Endothelial cell of umbilical vein (primary cell): Measurements from ENCODE around the gene ASMTL. TPM values are rescaled to one million over a fixed set of nuclear protein-coding genes. Genes with fewer than 3 reads are reported as not detected.
"Not testable (repeated sequence)": the region's sequence is repeated elsewhere in the genome, so short reads cannot be mapped to it uniquely, and the experiment has no call there.

Experiments used
- BruUV-seq: library from RNA; stranded (reverse); fragments of 400-500 nt; replicated peaks from 2 replicates; lab custom pipeline; 2021; lab: Mats Ljungman, UMichigan
- CTCF ChIA-PET: fragments of 300-600, 350-600 bp; sonication (Branson Sonifier 250); formaldehyde crosslinking; loops from one replicate; lab custom pipeline; 2021; ENCODE audit warnings: antibody characterized with exemption, inconsistent platforms; lab: Charles Lee
- POLR2A ChIA-PET: fragments of 300-600, 350-600 bp; sonication (Branson Sonifier 250); formaldehyde crosslinking; loops from one replicate; lab custom pipeline; 2021; ENCODE audit warnings: antibody characterized with exemption, inconsistent platforms; lab: Charles Lee
- DNase-seq: peaks from one replicate; pipeline ENCODE4 v3.0.0-alpha.2; 2011; ENCODE audit warnings: low read depth, low spot score
- FAIRE-seq: peaks from 2 replicates; lab custom pipeline; 2011; peaks lifted over from hg19 to GRCh38; lab: Jason Lieb, UNC
- H2AFZ ChIP-seq: 2 replicates; pipeline ENCODE4 v1.6.0; 2012; ENCODE audit warnings: low read depth, low read length, control low read depth, inconsistent platforms
- H3K27ac ChIP-seq: 2 replicates; pipeline ENCODE4 v1.5.1; 2011; ENCODE audit warnings: low read depth, mild to moderate bottlenecking, control low read depth, low read length, moderate library complexity; ENCODE audit not compliant: insufficient read depth
- H3K27me3 ChIP-seq, 2 experiments: 2 replicates each; pipeline versions ENCODE4 v1.6.0 to v1.6.1; 2011; ENCODE audit warnings: low read length in 2 of 2, mixed read lengths in 1 of 2; ENCODE audit not compliant: control insufficient read depth in 2 of 2, insufficient read depth in 2 of 2
- H3K36me3 ChIP-seq, 2 experiments: 2 replicates in 1 of 2; 3 replicates in 1 of 2; pipeline ENCODE4 v1.5.1; 2011; ENCODE audit warnings: low read length in 2 of 2, mild to moderate bottlenecking in 1 of 2, moderate library complexity in 1 of 2; ENCODE audit not compliant: control insufficient read depth in 2 of 2, insufficient read depth in 2 of 2; ENCODE audit errors: extremely low read depth in 1 of 2
- H3K4me1 ChIP-seq: 3 replicates; pipeline ENCODE4 v1.5.1; 2011; ENCODE audit warnings: mild to moderate bottlenecking, low read length; ENCODE audit not compliant: control insufficient read depth, insufficient read depth; ENCODE audit errors: extremely low read depth
- H3K4me2 ChIP-seq: 2 replicates; pipeline ENCODE4 v1.6.1; 2011; ENCODE audit warnings: low read length, control low read depth, mixed read lengths; ENCODE audit not compliant: insufficient read depth
- H3K4me3 ChIP-seq, 3 experiments: fragments of 200-600 bp in 1 of 3; sonication (generic), shearing (Covaris generic) in 1 of 3; replicated peaks in 1 of 3; 2 replicates each; pipeline ENCODE4 v1.5.1; 2011 to 2016; ENCODE audit warnings: control low read depth in 3 of 3, low read length in 3 of 3, mild to moderate bottlenecking in 2 of 3, inconsistent platforms in 1 of 3, low read depth in 1 of 3, moderate library complexity in 1 of 3; ENCODE audit not compliant: insufficient read depth in 1 of 3
- H3K79me2 ChIP-seq: 2 replicates; pipeline ENCODE4 v1.6.0; 2012; ENCODE audit warnings: low read length, inconsistent platforms; ENCODE audit not compliant: control insufficient read depth, insufficient read depth
- H3K9ac ChIP-seq: replicated peaks from 2 replicates; pipeline ENCODE3; 2011; ENCODE audit warnings: low read length, control low read depth; ENCODE audit not compliant: insufficient read depth; ENCODE audit errors: extremely low read depth
- H3K9me1 ChIP-seq: replicated peaks from 3 replicates; pipeline ENCODE4 v1.6.0; 2011; ENCODE audit warnings: mild to moderate bottlenecking, low read length; ENCODE audit not compliant: control insufficient read depth, insufficient read depth; ENCODE audit errors: extremely low read depth
- H3K9me3 ChIP-seq: replicated peaks from 2 replicates; pipeline ENCODE4 v1.5.1; 2012; ENCODE audit warnings: low read length, inconsistent platforms; ENCODE audit not compliant: control insufficient read depth, insufficient read depth
- H4K20me1 ChIP-seq: replicated peaks from 2 replicates; pipeline ENCODE3; 2011; ENCODE audit warnings: mild to moderate bottlenecking, low read length; ENCODE audit not compliant: control insufficient read depth, insufficient read depth; ENCODE audit errors: extremely low read depth
- EZH2 ChIP-seq: IDR thresholded peaks from 2 replicates; pipeline ENCODE4 v1.6.1; 2012; ENCODE audit warnings: borderline replicate concordance, low read depth, mild to moderate bottlenecking, moderate library complexity, low read length, inconsistent platforms; ENCODE audit not compliant: severe bottlenecking
- FOS ChIP-seq: IDR thresholded peaks from 2 replicates; pipeline ENCODE4 v1.6.1; 2011; ENCODE audit warnings: mild to moderate bottlenecking, low read length, moderate library complexity, borderline replicate concordance; ENCODE audit not compliant: insufficient read depth
- GATA2 ChIP-seq: IDR thresholded peaks from 2 replicates; pipeline ENCODE4 v1.7.0; 2011; ENCODE audit warnings: low read depth, mild to moderate bottlenecking, moderate library complexity, mixed read lengths, low read length; ENCODE audit not compliant: insufficient read length, insufficient read depth
- JUN ChIP-seq: IDR thresholded peaks from 2 replicates; pipeline ENCODE4 v1.6.1; 2011; ENCODE audit warnings: borderline replicate concordance, low read depth; ENCODE audit not compliant: insufficient read length, insufficient read depth
- MAX ChIP-seq: IDR thresholded peaks from 2 replicates; pipeline ENCODE4 v1.6.1; 2011; ENCODE audit not compliant: insufficient read depth, insufficient read length
- MYC ChIP-seq: IDR thresholded peaks from one replicate; pipeline ENCODE4 v1.6.1; 2011; ENCODE audit warnings: mild to moderate bottlenecking, low read depth, low read length
- POLR2A ChIP-seq: IDR thresholded peaks from 2 replicates; pipeline ENCODE4 v1.6.1; 2012; ENCODE audit warnings: low read depth, mild to moderate bottlenecking, control low read depth, low read length
- POLR2AphosphoS5 ChIP-seq: IDR thresholded peaks from 2 replicates; pipeline ENCODE4 v1.6.1; 2012; ENCODE audit warnings: low read depth, mild to moderate bottlenecking, control low read depth, low read length, moderate library complexity; ENCODE audit not compliant: insufficient read depth
- dilution Hi-C: fragments of 300-500 bp; cut with MboI; formaldehyde crosslinking; loops from one replicate; pipeline ENCODE4 v1.15.0; 2019; ENCODE audit warnings: low sequenced_read_pairs; ENCODE audit not compliant: extremely low pct_ligation_motif_present
- intact Hi-C: fragments of 100-400 bp; cut with micrococcal nuclease; formaldehyde crosslinking; loops from one replicate; pipeline ENCODE4 v1.10.0; 2022
- polyA plus RNA-seq, 4 experiments: library from polyadenylated mRNA; depleted of rRNA in 3 of 4; stranded (reverse) in 3 of 4; unstranded in 1 of 4; fragments of >200 nt; gene quantifications; 2 replicates each; pipeline versions ENCODE4 v1.2.1 to v1.2.3, GENCODE V29; 2011 to 2012; ENCODE audit warnings: missing spikeins in 1 of 4
- total RNA-seq: library from RNA; stranded (reverse); gene quantifications from 2 replicates; pipeline ENCODE4 v1.2.3, GENCODE V29; 2021
- TF ChIP-seq, protein P1 (sequence below), 2 donors: IDR thresholded peaks; 1 replicate in 1 of 2; 2 replicates in 1 of 2; pipeline ENCODE4 v1.5.1; 2011; ENCODE audit warnings: low read length in 2 of 2, mild to moderate bottlenecking in 2 of 2, moderate library complexity in 2 of 2, control low read depth in 1 of 2, inconsistent platforms in 1 of 2, low read depth in 1 of 2; ENCODE audit not compliant: insufficient read depth in 1 of 2; ENCODE audit errors: extremely low read depth in 1 of 2

The ASMTL gene
- total and polyA plus RNA-seq, 2 donors (not counting 3 experiments of a cell fraction or from before 2014, with no cell fraction given), result 27.1 to 29.9 TPM

- Histone ChIP-seq H3K9ac (no peak overlapping the region), H3K9me3 (no peaks in the 10 kb centered on the region), H3K4me3 (no peak overlapping the region), H3K79me2 (no peaks in the 10 kb centered on the region), H3K4me2 (no peak overlapping the region), H2AFZ (no peak overlapping the region), H3K4me1 (peaks cover 2% of the 10 kb centered on the region), H3K27me3 (no peaks in the 10 kb centered on the region), H4K20me1 (no peaks in the 10 kb centered on the region), H3K36me3 (no peaks in the 10 kb centered on the region), H3K27ac (no peak overlapping the region), H3K9me1 (no peaks in the 10 kb centered on the region)
- DNase-seq, result no peak
- no peak for FAIRE-seq
- intact Hi-C loops, result no loop called here
- dilution Hi-C loops, result no loop called here
- TF ChIP-seq JUN, result no peak
- no peak for TF ChIP-seq MAX
- BruUV-seq, result no TSS peak
- ChIA-PET POLR2A (no interaction called here), CTCF (no interaction called here)
These were observed 23.2 kb upstream of the ASMTL start for GRCh38 chrX:1475881-1476280.

DNA sequence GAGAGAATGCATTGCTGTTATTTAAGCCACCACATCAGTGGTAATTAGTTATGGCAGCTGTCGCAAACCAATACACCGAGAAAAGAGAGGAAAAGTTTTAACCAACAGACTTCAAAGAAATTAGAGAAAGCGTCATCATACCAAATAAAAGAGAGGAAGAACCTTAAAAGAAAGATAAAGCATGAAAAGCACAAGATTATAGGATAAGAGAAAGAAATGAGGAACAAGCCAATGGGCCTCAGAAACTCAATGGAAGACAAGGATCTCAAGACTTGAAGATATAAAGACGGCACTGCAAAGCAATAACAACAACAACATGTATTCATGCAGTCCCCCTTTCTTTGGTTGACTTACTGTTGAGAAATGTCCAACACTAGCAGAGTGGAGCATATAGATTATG, 22.8 kb upstream of the ASMTL start:
- Histone ChIP-seq H3K9me1 (no peaks in the 10 kb centered on the region), H3K27ac (no peak overlapping the region), H3K4me3 (no peak overlapping the region), H3K36me3 (no peaks in the 10 kb centered on the region), H2AFZ (no peak overlapping the region), H3K27me3 (no peaks in the 10 kb centered on the region), H4K20me1 (no peaks in the 10 kb centered on the region), H3K79me2 (no peaks in the 10 kb centered on the region), H3K4me1 (peaks cover 2% of the 10 kb centered on the region), H3K4me2 (no peak overlapping the region), H3K9ac (no peak overlapping the region), H3K9me3 (no peaks in the 10 kb centered on the region)
- dilution Hi-C loops (no loop called here), intact Hi-C loops (no loop called here)
- TF ChIP-seq MYC, result no peak
- no peak for TF ChIP-seq POLR2A
- no peak for TF ChIP-seq MAX
- TF ChIP-seq EZH2, result no peak
- TF ChIP-seq JUN, result no peak
- TF ChIP-seq POLR2AphosphoS5, result no peak
- no peak for TF ChIP-seq FOS
- TF ChIP-seq, protein P1, sequence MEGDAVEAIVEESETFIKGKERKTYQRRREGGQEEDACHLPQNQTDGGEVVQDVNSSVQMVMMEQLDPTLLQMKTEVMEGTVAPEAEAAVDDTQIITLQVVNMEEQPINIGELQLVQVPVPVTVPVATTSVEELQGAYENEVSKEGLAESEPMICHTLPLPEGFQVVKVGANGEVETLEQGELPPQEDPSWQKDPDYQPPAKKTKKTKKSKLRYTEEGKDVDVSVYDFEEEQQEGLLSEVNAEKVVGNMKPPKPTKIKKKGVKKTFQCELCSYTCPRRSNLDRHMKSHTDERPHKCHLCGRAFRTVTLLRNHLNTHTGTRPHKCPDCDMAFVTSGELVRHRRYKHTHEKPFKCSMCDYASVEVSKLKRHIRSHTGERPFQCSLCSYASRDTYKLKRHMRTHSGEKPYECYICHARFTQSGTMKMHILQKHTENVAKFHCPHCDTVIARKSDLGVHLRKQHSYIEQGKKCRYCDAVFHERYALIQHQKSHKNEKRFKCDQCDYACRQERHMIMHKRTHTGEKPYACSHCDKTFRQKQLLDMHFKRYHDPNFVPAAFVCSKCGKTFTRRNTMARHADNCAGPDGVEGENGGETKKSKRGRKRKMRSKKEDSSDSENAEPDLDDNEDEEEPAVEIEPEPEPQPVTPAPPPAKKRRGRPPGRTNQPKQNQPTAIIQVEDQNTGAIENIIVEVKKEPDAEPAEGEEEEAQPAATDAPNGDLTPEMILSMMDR (IDR thresholded peaks at IDR 0.05; ENCODE audit: extremely low read depth in 1 of 2, insufficient read depth in 1 of 2, low read depth in 1 of 2, low read length in 2 of 2), result no peak
- TF ChIP-seq GATA2, result no peak
- DNase-seq (no peak), FAIRE-seq (no peak)
- CTCF ChIA-PET, result no interaction called here
- POLR2A ChIA-PET, result no interaction called here
- no TSS peak for BruUV-seq

DNA sequence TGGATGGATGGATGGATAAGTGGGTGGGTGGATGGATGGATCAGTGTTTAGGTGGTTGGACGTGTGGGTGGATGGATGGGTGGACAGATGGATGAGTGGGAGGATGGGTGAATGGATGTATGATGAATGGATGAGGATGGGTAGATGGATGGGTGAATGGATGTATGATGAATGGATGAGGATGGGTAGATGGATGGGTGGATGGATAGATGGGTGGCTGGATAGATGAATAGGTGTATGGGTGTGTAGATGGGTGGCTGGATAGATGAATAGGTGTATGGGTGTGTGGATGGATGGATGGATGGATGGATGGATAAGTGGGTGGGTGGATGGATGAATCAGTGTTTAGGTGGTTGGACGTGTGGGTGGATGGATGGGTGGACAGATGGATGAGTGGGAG, 21.9 kb upstream of the ASMTL start:
- FAIRE-seq, H3K36me3 ChIP-seq, H3K79me2 ChIP-seq, H3K4me3 ChIP-seq, H4K20me1 ChIP-seq, H2AFZ ChIP-seq, CTCF ChIA-PET, POLR2A ChIA-PET, BruUV-seq, H3K4me2 ChIP-seq, H3K9ac ChIP-seq, intact Hi-C loops, H3K9me3 ChIP-seq, H3K27me3 ChIP-seq, dilution Hi-C loops, H3K4me1 ChIP-seq, H3K9me1 ChIP-seq, H3K27ac ChIP-seq, DNase-seq: not testable (repeated sequence)
